Lower leg skin (tissue), 3 donors: Measurements from ENCODE around the gene INO80D.

Source experiments
- CTCF ChIP-seq, 3 donors: fragments of 450-650 bp; IDR thresholded peaks; one replicate each; pipeline ENCODE4 v1.5.1; 2016; ENCODE audit warnings: antibody characterized with exemption in 3 of 3, mild to moderate bottlenecking in 3 of 3, moderate library complexity in 2 of 3
- POLR2A ChIP-seq, 2 donors: fragments of 450-650 bp; IDR thresholded peaks; one replicate each; pipeline ENCODE4 v1.6.1; 2016 to 2017; ENCODE audit warnings: antibody characterized with exemption in 2 of 2, mild to moderate bottlenecking in 1 of 2, moderate library complexity in 1 of 2

- no peak for TF ChIP-seq CTCF (IDR thresholded peaks at IDR 0.05)
- TF ChIP-seq POLR2A (IDR thresholded peaks at IDR 0.05), result no peak
Observed at GRCh38 chr2:206105038-206105437, 19.1 kb upstream of the INO80D start.
